ENCODE data around the gene ADRA2C. TPM values are rescaled to one million over a fixed set of nuclear protein-coding genes. Genes with fewer than 3 reads are reported as not detected.

ADRA2C gene
- total RNA-seq, 2 experiments from 2014 or later = not detected

- H3K27me3 Mint-ChIP-seq = peaks cover 18% of the 10 kb centered on the region
- no peaks in the 10 kb centered on the region for H3K9me3 Mint-ChIP-seq
- ChIA-PET POLR2A (no interaction called here), CTCF (no interaction called here)
- peaks cover 7% of the 10 kb centered on the region for H3K4me1 Mint-ChIP-seq
- H3K4me3 Mint-ChIP-seq = no peak overlapping the region
- no peak overlapping the region for H3K27ac Mint-ChIP-seq
- no peaks in the 10 kb centered on the region for H3K36me3 Mint-ChIP-seq (ENCODE audit: low read depth)
- no peak for DNase-seq
These were observed 4.4 kb downstream of the ADRA2C start for GRCh38 chr4:3770323-3771163.

GRCh38 chr4:3771164-3771809, 5.1 kb downstream of the ADRA2C start:
- POLR2A ChIA-PET = no interaction called here

GRCh38 chr4:3771939-3772495, 5.8 kb downstream of the ADRA2C start:
- no peak for DNase-seq
- Mint-ChIP-seq H3K36me3 (ENCODE audit: low read depth) (no peaks in the 10 kb centered on the region), H3K4me1 (peaks cover 3% of the 10 kb centered on the region), H3K27ac (no peak overlapping the region), H3K4me3 (no peak overlapping the region), H3K27me3 (peaks cover 14% of the 10 kb centered on the region), H3K9me3 (no peaks in the 10 kb centered on the region)
- POLR2A ChIA-PET = no interaction called here
- CTCF ChIA-PET = no interaction called here

More at GRCh38 chr4:3771164-3771809, 5.1 kb downstream of the ADRA2C start:
- Mint-ChIP-seq H3K4me3 (no peak overlapping the region), H3K9me3 (no peaks in the 10 kb centered on the region), H3K27me3 (peaks cover 18% of the 10 kb centered on the region), H3K27ac (no peak overlapping the region), H3K4me1 (peaks cover 7% of the 10 kb centered on the region), H3K36me3 (ENCODE audit: low read depth) (no peaks in the 10 kb centered on the region)
- DNase-seq = no peak
- CTCF ChIA-PET = no interaction called here

- Mint-ChIP-seq H3K27ac (no peak overlapping the region), H3K27me3 (peaks cover 11% of the 10 kb centered on the region), H3K4me1 (peaks cover 2% of the 10 kb centered on the region), H3K4me3 (no peak overlapping the region), H3K9me3 (no peaks in the 10 kb centered on the region), H3K36me3 (ENCODE audit: low read depth) (no peaks in the 10 kb centered on the region)
- POLR2A ChIA-PET = no interaction called here
- CTCF ChIA-PET = no interaction called here
- DNase-seq = no peak
These were observed 6.4 kb downstream of the ADRA2C start for GRCh38 chr4:3772632-3773031.

GRCh38 chr4:3773552-3774001, 7.4 kb downstream of the ADRA2C start:
- H3K4me3 Mint-ChIP-seq = no peak overlapping the region
- H3K27me3 Mint-ChIP-seq = peaks cover 2% of the 10 kb centered on the region
- H3K27ac Mint-ChIP-seq = no peak overlapping the region
- no peaks in the 10 kb centered on the region for H3K36me3 Mint-ChIP-seq (ENCODE audit: low read depth)
- CTCF ChIA-PET = no interaction called here
- POLR2A ChIA-PET = no interaction called here
- DNase-seq = no peak
- H3K4me1 Mint-ChIP-seq = no peaks in the 10 kb centered on the region
- H3K9me3 Mint-ChIP-seq = no peaks in the 10 kb centered on the region

GRCh38 chr4:3774253-3774883, 8.2 kb downstream of the ADRA2C start:
- ChIA-PET CTCF (no interaction called here), POLR2A (no interaction called here)
- Mint-ChIP-seq H3K9me3 (no peaks in the 10 kb centered on the region), H3K27ac (no peak overlapping the region), H3K4me3 (no peak overlapping the region), H3K36me3 (ENCODE audit: low read depth) (no peaks in the 10 kb centered on the region), H3K4me1 (no peaks in the 10 kb centered on the region), H3K27me3 (no peaks in the 10 kb centered on the region)
- DNase-seq = no peak

- no peak for DNase-seq
- Mint-ChIP-seq H3K9me3 (no peaks in the 10 kb centered on the region), H3K36me3 (ENCODE audit: low read depth) (no peaks in the 10 kb centered on the region), H3K27me3 (no peaks in the 10 kb centered on the region), H3K4me1 (no peaks in the 10 kb centered on the region), H3K27ac (no peak overlapping the region), H3K4me3 (no peak overlapping the region)
- ChIA-PET CTCF (no interaction called here), POLR2A (no interaction called here)
These were observed 8.8 kb downstream of the ADRA2C start for GRCh38 chr4:3775005-3775404.

GRCh38 chr4:3775576-3775975, 9.4 kb downstream of the ADRA2C start:
- no peaks in the 10 kb centered on the region for H3K36me3 Mint-ChIP-seq (ENCODE audit: low read depth)
- no peaks in the 10 kb centered on the region for H3K27me3 Mint-ChIP-seq
- H3K27ac Mint-ChIP-seq = no peak overlapping the region
- POLR2A ChIA-PET = no interaction called here
- CTCF ChIA-PET = no interaction called here
- H3K4me1 Mint-ChIP-seq = no peaks in the 10 kb centered on the region
- no peak overlapping the region for H3K4me3 Mint-ChIP-seq
- H3K9me3 Mint-ChIP-seq = no peaks in the 10 kb centered on the region
- DNase-seq = no peak

GRCh38 chr4:3776166-3777032, 10.2 kb downstream of the ADRA2C start:
- ChIA-PET CTCF (no interaction called here), POLR2A (no interaction called here)
- no peaks in the 10 kb centered on the region for H3K27me3 Mint-ChIP-seq
- no peak overlapping the region for H3K4me3 Mint-ChIP-seq
- DNase-seq = no peak
- no peaks in the 10 kb centered on the region for H3K9me3 Mint-ChIP-seq
- H3K27ac Mint-ChIP-seq = no peak overlapping the region
- H3K36me3 Mint-ChIP-seq (ENCODE audit: low read depth) = no peaks in the 10 kb centered on the region
- H3K4me1 Mint-ChIP-seq = no peaks in the 10 kb centered on the region

- no peak overlapping the region for H3K27ac Mint-ChIP-seq
- no peaks in the 10 kb centered on the region for H3K4me1 Mint-ChIP-seq
- CTCF ChIA-PET = no interaction called here
- no peaks in the 10 kb centered on the region for H3K9me3 Mint-ChIP-seq
- no peaks in the 10 kb centered on the region for H3K36me3 Mint-ChIP-seq (ENCODE audit: low read depth)
- no peak overlapping the region for H3K4me3 Mint-ChIP-seq
- POLR2A ChIA-PET = no interaction called here
- DNase-seq = no peak
- H3K27me3 Mint-ChIP-seq = no peaks in the 10 kb centered on the region
These were observed 10.8 kb downstream of the ADRA2C start for GRCh38 chr4:3777033-3777390.

GRCh38 chr4:3777669-3778068, 11.5 kb downstream of the ADRA2C start:
- no peaks in the 10 kb centered on the region for H3K9me3 Mint-ChIP-seq
- POLR2A ChIA-PET = no interaction called here
- CTCF ChIA-PET = interaction anchor here (1.5 kb wide), 1 partner anchor 103 kb away, joined by 6 read pairs; no protein-coding TSS in a partner anchor
- H3K36me3 Mint-ChIP-seq (ENCODE audit: low read depth) = no peaks in the 10 kb centered on the region
- no peak overlapping the region for H3K4me3 Mint-ChIP-seq
- no peak overlapping the region for H3K27ac Mint-ChIP-seq
- no peaks in the 10 kb centered on the region for H3K27me3 Mint-ChIP-seq
- no peak for DNase-seq
- no peaks in the 10 kb centered on the region for H3K4me1 Mint-ChIP-seq

- CTCF ChIA-PET = interaction anchor here (0.6 kb wide), 1 partner anchor 401 kb away, joined by 4 read pairs; no protein-coding TSS in a partner anchor
- no peaks in the 10 kb centered on the region for H3K36me3 Mint-ChIP-seq (ENCODE audit: low read depth)
- no peak overlapping the region for H3K27ac Mint-ChIP-seq
- POLR2A ChIA-PET = no interaction called here
- no peaks in the 10 kb centered on the region for H3K9me3 Mint-ChIP-seq
- H3K4me1 Mint-ChIP-seq = no peaks in the 10 kb centered on the region
- H3K27me3 Mint-ChIP-seq = no peaks in the 10 kb centered on the region
- no peak for DNase-seq
- no peak overlapping the region for H3K4me3 Mint-ChIP-seq
These were observed 13.3 kb downstream of the ADRA2C start for GRCh38 chr4:3779509-3779908.

Measured in activated CD4-positive, alpha-beta memory T cell treated with anti-CD3 and anti-CD28 coated beads, Interleukin-2, amount 10 ng/mL, durations not matched to agents 7 days and 5 days (primary cell).